Stimulated activated CD8-positive, alpha-beta memory T cell treated with anti-CD3 and anti-CD28 coated beads, Interleukin-2, amount 100 ng/mL, for 48 hours (primary cell): ENCODE data around the gene DMRTC1B.
"Not testable (repeated sequence)": the region's sequence is repeated elsewhere in the genome, so short reads cannot be mapped to it uniquely, and the experiment has no call there.

Source experiments
- DNase-seq, 2 donors: peaks; one replicate each; pipeline ENCODE4 v3.0.0-alpha.2; 2020; ENCODE audit warnings: low read depth in 2 of 2

Gene DMRTC1B, protein sequence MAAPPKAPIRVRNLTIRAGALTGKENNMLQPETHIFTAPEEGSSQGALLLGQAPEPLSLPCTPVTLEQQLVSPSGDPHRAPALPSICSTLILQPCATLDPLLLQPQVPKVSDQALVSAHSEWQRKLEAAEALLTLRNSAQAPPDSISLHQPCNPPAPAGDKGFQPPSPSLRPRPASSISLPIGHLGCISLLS

GRCh38 chrX:72776653-72777466 lies at the start of gene DMRTC1B:
Gene DMRTC1B, plus strand, starts transcription at chrX:72776890. Its CDS starts 68,246 bp downstream, at chrX:72845136.
- not testable (repeated sequence) for DNase-seq

GRCh38 chrX:72727846-72728245 lies 48.8 kb upstream of the DMRTC1B start:
- DNase-seq, result no peak

DNA sequence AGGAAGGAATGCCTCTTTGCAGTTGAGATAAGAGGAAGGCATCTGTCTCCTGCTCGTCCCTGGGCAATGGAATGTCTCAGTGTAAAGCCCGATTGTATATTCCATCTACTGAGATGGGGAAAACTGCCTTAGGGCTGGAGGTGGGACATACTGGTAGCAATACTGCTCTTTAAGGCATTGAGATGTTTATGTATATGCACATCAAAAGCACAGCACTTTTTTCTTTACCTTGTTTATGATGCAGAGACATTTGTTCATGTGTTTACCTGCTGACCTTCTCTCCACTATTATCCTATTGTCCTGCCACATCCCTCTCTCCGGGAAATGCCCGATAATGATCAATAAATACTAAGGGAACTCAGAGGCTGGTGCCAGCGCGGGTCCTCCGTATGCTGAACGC lies 43.1 kb upstream of the DMRTC1B start:
- not testable (repeated sequence) for DNase-seq

DNA sequence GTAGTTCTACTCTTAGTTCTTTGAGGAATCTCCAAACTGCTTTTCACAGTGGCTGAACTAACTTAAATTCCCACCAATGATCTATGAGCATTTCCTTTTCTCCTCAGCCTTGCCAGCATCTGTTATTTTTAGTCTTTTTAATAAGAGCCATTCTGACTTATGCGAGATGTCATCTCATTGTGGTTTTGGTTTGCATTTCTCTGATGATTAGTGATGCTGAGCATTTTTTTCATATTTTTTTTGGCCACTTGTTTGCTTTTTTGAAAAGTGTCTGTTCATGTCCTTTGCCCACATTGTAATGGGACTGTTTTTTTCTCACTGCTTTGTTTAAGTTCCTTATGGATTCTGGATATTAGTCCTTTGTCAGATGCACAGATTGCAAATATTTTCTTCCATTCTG lies 41.1 kb upstream of the DMRTC1B start:
- no peak for DNase-seq

DNA sequence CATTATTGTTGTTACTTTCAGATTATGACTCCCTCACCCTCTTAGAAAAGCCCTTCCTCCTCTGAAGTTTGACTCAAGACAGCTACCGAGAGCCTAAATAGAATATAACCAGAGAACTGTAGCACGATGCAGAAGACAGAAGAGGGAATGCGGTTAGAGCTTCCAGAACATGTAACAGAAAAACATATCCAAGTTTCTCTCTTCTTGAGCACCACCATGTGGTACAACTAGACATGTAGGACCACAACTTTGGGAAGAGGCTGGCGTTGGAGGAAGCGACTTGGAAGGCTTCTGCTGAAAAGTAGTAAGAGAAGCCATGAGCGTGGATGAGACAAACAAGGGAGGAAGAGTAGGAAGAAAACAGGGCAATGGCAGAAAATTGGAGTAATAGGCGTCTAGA lies 31.1 kb upstream of the DMRTC1B start:
- DNase-seq, result not testable (repeated sequence)

- DNase-seq, result not testable (repeated sequence)
Observed at GRCh38 chrX:72748545-72748944, 28.1 kb upstream of the DMRTC1B start.

DNA sequence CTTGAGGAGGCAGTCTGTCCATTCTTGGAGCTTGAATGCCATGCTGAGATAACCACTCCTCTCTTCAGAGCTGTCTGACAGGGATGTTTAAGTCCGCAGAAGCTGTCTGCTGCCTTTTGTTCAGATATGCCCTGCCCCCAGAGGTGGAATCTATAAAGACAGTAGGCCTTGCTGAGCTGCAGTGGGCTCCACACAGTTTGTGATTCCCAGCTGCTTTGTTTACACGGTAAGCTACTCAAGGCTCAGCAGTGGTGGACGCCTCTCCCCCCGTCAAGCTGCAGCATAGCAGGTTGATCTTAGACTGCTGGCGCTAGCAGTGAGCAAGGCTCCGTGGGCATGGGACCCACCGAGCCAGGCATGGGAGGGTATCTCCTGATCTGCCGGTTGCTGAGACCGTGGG lies 16.2 kb upstream of the DMRTC1B start:
- not testable (repeated sequence) for DNase-seq

DNA sequence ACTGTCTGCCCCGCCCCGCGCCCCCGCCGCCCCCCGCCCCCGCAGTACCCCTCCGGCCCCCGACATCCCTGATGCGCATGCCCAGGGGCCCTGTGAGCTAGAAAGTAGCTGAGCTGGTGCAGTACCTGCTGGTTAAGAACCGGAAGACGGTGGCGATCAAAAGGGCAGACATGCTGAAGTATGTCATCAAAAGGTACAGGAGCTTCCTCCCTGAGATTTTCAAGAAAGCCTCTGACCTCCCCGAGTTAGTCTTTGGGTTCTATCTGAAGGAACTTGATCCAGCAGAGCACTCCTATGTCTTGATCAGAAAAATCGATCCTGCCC lies 739 bp downstream of the DMRTC1B start:
- not testable (repeated sequence) for DNase-seq

DNA sequence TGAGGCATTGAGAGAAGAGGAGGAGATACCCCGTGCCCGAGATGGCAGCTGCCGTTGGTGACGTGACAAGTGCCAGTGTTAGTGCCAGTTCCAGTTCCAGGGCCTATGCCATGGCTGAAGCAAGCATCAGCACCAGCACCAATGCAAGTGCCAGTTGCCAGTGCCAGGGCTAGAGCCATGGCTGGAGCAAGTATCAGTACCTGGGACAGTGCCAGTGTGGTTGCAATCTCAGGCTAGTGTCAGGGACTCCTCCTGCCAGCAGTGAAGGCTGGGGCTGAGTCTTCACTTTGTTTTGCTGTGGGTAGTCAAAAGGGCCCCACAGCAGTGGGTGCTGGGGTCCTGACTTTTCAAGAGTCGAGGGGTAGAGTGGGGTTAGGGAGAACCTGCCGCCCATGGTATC lies 1.5 kb downstream of the DMRTC1B start:
- DNase-seq, result not testable (repeated sequence)

DNA sequence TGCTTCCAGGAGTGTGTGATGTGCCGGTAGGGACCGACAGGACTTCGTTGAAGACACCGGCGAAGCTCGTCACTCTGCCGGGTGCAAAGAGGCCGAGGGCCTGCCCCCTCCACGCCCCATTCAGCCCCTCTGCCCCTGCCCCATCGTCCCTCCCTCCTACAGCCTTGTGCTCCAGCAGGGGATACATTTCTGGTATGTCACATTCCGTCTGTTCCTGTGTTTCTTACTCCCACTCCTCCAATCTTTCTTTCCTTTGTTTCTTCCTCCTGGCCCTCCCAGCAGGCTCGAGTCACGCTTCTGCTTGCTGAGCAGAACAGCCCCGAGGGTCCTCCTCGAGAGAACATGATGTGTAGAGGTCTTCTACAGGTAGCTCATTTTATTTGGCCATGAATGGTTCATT lies 5.9 kb downstream of the DMRTC1B start, which contains the start of gene FAM236B:
Gene FAM236B, minus strand, starts transcription at position 101 of the 400 bp plus-strand sequence. Its CDS starts 100 bp downstream, at position 1.
- not testable (repeated sequence) for DNase-seq

DNA sequence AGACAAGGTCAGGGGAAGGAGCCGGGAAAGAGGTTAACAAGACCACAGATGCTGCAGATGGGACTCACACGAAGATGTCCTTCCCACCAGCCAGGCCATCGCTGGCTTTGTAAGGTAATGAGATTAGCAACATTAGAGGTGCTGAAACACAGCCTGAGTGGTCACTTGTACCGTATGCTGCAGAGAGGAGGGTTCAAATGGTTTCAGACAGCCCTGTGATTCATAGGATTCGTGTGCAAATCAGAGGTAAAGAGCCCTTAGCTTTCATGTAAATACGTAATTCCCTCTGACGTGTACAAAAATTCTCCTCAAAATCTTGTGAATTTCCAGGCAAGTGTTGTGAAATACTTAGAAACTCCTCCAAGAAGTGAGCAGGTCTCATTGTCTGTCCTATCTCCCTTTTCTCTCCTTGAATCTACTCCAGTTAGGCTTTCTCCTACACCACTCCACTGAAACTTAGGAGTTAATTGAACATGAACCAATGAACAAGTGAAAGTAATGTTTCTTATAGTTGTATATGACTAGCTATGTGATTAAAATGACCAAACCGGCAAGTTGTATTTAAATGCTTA lies 6.8 kb downstream of the DMRTC1B start:
- not testable (repeated sequence) for DNase-seq

GRCh38 chrX:72783964-72784363 lies 7.3 kb downstream of the DMRTC1B start:
- not testable (repeated sequence) for DNase-seq

GRCh38 chrX:72788142-72788541 lies 11.5 kb downstream of the DMRTC1B start:
- DNase-seq, result not testable (repeated sequence)

GRCh38 chrX:72790390-72790789 lies 13.7 kb downstream of the DMRTC1B start:
- DNase-seq, result not testable (repeated sequence)

DNA sequence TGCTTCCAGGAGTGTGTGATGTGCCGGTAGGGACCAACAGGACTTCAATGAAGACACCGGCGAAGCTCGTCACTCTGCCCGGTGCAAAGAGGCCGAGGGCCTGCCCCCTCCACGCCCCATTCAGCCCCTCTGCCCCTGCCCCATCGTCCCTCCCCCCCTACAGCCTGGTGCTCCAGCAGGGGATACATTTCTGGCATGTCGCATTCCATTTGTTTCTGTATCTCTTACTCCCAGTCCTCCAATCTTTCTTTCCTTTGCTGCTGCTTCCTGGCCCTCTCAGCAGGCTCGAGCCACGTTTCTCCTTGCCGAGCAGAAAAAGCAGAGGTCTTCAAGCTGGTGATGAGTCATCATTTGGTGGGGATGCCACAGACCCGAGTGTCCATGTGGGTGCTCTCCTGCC lies 31.4 kb downstream of the DMRTC1B start, which contains the start of gene FAM236D:
Gene FAM236D, minus strand, starts transcription at position 101 of the 400 bp plus-strand sequence. Its CDS starts 100 bp downstream, at position 1.
- not testable (repeated sequence) for DNase-seq

DNA sequence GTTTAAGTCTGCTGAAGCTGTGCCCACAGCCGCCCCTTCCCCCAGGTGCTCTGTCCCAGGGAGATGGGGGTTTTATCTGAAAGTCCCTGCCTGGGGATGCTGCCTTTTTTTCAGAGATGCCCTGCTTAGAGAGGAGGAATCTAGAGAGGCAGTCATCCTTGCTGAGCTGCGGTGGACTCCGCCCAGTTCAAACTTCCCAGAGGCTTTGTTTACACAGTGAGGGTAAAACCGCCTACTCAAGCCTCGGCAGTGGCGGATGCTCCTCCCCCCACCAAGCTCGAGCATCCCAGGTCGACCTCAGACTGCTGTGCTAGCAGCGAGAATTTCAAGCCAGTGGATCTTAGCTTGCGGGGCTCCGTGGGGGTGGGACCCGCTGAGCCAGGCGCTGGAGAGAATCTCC lies 54.0 kb downstream of the DMRTC1B start:
- DNase-seq, result not testable (repeated sequence)

DNA sequence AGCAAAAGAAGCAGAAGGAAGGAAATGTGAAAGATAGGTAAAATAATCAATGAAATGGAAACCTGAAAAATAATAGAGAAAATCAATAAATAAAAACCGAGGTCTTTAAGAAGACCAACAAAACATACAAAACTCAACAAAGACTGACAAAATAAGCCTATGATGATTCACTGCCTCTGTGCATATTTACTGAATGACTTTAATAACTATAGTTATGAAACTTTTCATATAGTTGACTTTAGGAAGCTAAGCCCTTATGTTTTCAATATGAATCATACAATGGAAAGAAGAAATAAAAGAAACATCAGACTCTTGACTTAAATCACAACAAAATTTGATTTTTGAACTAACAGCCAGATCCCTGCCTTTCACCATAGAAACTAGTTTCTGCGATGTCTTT lies 60.8 kb downstream of the DMRTC1B start:
- not testable (repeated sequence) for DNase-seq

GRCh38 chrX:72882898-72883297 lies 106.2 kb downstream of the DMRTC1B start:
- DNase-seq, result not testable (repeated sequence)

DNA sequence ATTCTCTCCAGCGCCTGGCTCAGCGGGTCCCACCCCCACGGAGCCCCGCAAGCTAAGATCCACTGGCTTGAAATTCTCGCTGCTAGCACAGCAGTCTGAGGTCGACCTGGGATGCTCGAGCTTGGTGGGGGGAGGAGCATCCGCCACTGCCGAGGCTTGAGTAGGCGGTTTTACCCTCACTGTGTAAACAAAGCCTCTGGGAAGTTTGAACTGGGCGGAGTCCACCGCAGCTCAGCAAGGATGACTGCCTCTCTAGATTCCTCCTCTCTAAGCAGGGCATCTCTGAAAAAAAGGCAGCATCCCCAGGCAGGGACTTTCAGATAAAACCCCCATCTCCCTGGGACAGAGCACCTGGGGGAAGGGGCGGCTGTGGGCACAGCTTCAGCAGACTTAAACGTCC lies 113.0 kb downstream of the DMRTC1B start:
- DNase-seq, result not testable (repeated sequence)
